ENCODE measurements around the gene PTPRG. TPM values are rescaled to one million over a fixed set of nuclear protein-coding genes. Genes with fewer than 3 reads are reported as not detected.
"Not testable (repeated sequence)": the region's sequence is repeated elsewhere in the genome, so short reads cannot be mapped to it uniquely, and the experiment has no call there.

PTPRG gene
- total and polyA plus RNA-seq, 8 donors = 50.9 to 88.4 (median 54.4) TPM

DNA sequence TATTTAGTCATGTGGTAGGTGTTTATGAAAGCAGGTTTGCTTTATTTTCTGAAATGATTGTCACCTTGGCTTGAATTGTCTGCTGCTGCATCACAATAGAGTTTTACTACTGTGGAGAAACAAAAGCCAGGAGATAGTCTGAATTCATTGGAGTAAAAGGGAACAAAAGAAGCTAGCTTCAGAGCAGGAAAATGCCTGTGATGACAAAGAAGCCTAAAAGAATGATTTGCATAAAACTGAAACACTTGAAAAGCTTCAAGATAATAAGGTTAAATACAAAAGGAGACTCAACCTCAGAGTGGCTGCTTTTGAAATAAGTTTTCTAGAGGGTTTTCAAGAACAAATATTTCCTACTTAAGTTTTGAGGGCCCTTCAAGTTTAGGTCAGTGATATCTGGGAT lies 138.3 kb downstream of the PTPRG start:
- H3K4me3 ChIP-seq = no peak overlapping the region
- H3K9me3 ChIP-seq = no peaks in the 10 kb centered on the region
- H3K36me3 ChIP-seq = no peaks in the 10 kb centered on the region
- H3K27me3 ChIP-seq = no peaks in the 10 kb centered on the region
- no peak overlapping the region for H3K27ac ChIP-seq
- TF ChIP-seq CTCF (IDR thresholded peaks at IDR 0.05) = no peak
- peaks cover 0 to 5% of the 10 kb centered on the region in 2 donors for H3K4me1 ChIP-seq
- intact Hi-C loops (cut with DNase I) = no loop called here
- ATAC-seq (peak; percentile 69), DNase-seq (no peak)

GRCh38 chr3:61701011-61701410 lies 139.6 kb downstream of the PTPRG start:
- ATAC-seq = no peak

DNA sequence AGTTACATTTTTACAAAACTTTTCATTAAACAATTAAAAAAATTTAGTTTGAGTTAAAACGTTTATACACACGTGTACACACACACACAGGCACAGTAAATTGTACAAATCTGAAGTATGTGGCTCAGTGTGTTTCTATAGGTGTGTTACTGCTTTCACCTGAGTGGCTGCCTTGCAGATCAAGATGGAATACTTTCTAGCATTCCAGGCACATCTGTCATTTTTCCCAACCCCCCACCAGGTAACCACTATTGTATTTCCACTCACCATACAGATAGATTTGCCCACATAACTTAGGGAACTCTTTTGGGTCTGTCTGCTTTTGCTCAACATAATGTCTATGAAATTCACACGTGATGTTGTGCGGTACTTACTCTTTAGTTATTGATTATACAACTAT lies 141.1 kb downstream of the PTPRG start:
- Histone ChIP-seq H3K4me3 (no peak overlapping the region), H3K27me3 (no peaks in the 10 kb centered on the region), H3K9me3 (no peaks in the 10 kb centered on the region), H3K27ac (no peak overlapping the region), H3K36me3 (no peaks in the 10 kb centered on the region), H3K4me1 (peaks cover 0 to 5% of the 10 kb centered on the region in 2 donors)
- ATAC-seq (peak; percentile 22), DNase-seq (no peak)
- TF ChIP-seq CTCF (IDR thresholded peaks at IDR 0.05) = no peak
- intact Hi-C loops (cut with DNase I) = no loop called here

More at GRCh38 chr3:61701011-61701410, 139.6 kb downstream of the PTPRG start:
- no peaks in the 10 kb centered on the region for H3K36me3 ChIP-seq
- no peak for DNase-seq
- no peaks in the 10 kb centered on the region for H3K9me3 ChIP-seq
- intact Hi-C loops (cut with DNase I) = no loop called here
- no peak overlapping the region for H3K4me3 ChIP-seq
- TF ChIP-seq CTCF (IDR thresholded peaks at IDR 0.05) = no peak
- no peaks in the 10 kb centered on the region for H3K27me3 ChIP-seq
- peaks cover 0 to 5% of the 10 kb centered on the region in 2 donors for H3K4me1 ChIP-seq
- H3K27ac ChIP-seq = no peak overlapping the region

- H3K27me3 ChIP-seq = no peaks in the 10 kb centered on the region
- H3K4me3 ChIP-seq = no peak overlapping the region
- intact Hi-C loops (cut with DNase I) = no loop called here
- H3K27ac ChIP-seq = no peak overlapping the region
- TF ChIP-seq CTCF (IDR thresholded peaks at IDR 0.05) = no peak
- H3K36me3 ChIP-seq = no peaks in the 10 kb centered on the region
- H3K9me3 ChIP-seq = no peaks in the 10 kb centered on the region
- H3K4me1 ChIP-seq = no peaks in the 10 kb centered on the region
- DNase-seq (no peak), ATAC-seq (peak; percentile 65)
Observed at GRCh38 chr3:61704807-61705206, 143.4 kb downstream of the PTPRG start.

DNA sequence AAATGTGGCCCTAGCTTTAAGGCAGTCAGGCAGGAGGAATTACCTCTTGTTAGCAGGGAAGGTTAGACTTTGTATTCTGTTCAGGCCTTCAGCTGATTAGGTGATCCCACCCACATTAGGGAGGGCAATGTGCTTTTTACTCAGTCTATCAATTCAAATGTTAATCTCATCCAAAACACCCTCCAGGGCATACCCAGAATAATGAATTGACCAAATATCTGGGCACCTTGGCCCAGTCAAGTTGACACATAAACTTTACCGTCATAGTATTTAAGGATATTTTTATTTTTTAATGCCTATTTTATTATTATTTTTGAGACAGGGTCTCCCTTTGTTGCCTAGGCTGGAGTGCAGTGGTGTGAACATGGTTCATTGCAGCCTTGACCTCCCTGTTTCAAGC lies 146.1 kb downstream of the PTPRG start:
- no peak for TF ChIP-seq CTCF (IDR thresholded peaks at IDR 0.05)

GRCh38 chr3:61710920-61711319 lies 149.5 kb downstream of the PTPRG start:
- intact Hi-C loops (cut with DNase I); H3K36me3 ChIP-seq; H3K27ac ChIP-seq; H3K27me3 ChIP-seq; H3K9me3 ChIP-seq; DNase-seq; H3K4me3 ChIP-seq; H3K4me1 ChIP-seq; ATAC-seq: not testable (repeated sequence)

More for the DNA sequence above, 146.1 kb downstream of the PTPRG start:
- no peaks in the 10 kb centered on the region for H3K36me3 ChIP-seq
- H3K4me1 ChIP-seq = no peaks in the 10 kb centered on the region
- H3K4me3 ChIP-seq = no peak overlapping the region
- no peak overlapping the region for H3K27ac ChIP-seq
- peaks cover 0 to 6% of the 10 kb centered on the region in 2 donors for H3K9me3 ChIP-seq
- intact Hi-C loops (cut with DNase I) = no loop called here
- H3K27me3 ChIP-seq = no peaks in the 10 kb centered on the region
- ATAC-seq (no peak), DNase-seq (no peak)

Measured in left lung (tissue), 10 donors.